Cerebellar nuclear complex (tissue), 1 donor: ENCODE measurements around the gene EAF1.
"Not testable (repeated sequence)": the region's sequence is repeated elsewhere in the genome, so short reads cannot be mapped to it uniquely, and the experiment has no call there.

Experiments
- DNase-seq, 2 experiments: peaks; one replicate each; lab custom pipeline; 2025; lab: John Stamatoyannopoulos, UW

The EAF1 gene

DNA sequence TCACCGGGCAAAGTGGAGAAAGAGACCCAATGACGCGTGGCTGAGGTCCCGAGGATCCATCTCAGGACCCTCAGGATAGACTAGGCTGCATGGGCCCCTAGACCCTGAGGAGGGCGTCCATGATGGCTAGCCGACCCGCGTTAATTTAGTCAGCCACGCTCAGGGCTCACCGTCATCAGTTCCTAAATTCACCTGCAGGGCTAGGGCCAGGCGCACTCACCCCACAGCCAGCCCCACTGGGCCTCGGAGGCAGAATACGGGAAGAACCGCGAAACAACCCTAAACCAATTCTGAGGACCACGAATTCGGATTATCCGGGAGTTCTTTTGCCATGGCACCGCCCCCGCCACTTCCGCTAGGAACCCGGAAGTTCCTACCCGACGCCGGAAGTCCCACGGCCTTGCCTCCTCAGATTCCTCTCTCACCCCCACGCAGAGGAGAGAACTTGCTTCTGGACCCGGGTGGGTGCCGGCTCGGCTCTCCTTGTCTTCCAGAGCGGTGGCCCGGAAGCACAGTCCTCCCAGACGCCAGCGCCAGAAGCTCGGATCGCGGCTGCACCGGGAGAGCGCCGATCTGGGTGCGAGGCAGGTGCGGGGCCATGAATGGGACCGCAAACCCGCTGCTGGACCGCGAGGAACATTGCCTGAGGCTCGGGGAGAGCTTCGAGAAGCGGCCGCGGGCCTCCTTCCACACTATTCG lies at the start of gene EAF1, which contains the start of gene METTL6:
EAF1 (plus strand) TSS at position 417 of the 699 bp plus-strand sequence; CDS start at position 599, 182 bp downstream.
METTL6 (minus strand) TSS at position 363 of the 699 bp plus-strand sequence. CDS start 1,033 bp downstream, outside the sequence.
- DNase-seq: peak in 1 of 2 experiments; percentile 62

DNA sequence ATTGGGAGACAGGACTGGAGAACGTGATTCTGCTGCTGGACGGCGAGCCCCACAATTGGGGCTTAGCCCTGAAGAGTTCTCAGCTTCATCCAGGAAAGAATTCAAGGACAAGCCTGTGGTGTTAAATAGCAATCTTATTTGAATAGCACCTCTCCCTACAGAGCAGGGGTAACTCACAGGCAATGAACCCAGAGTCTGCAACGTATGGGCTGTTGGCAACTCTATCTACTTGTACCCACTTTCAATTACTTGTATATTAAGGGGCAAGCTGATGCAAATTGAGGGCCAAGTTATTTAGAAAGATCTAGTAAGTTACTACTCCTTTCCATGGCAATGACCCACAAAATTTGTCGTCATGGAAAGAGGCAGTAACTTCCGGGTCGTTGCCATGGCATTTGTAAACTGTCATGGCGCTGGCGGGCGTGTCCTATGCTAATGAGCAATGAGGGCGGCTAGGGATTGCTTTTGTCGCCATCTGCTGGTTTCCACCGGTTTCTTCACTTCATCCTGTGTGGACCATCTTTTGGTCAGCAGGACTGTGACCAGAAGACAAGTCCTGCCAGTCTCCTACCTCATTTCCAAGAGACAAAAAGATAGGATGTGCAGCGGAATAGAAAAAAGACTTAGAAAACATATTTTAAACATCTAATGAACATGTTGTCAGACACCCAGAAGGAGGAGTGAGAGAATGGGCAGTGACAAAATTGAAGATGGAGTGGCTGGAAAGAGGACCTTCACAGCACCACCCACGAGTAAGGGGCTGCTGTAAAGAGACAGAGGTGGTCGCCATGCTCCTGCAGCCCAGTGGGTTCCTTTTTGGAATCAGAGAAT lies 49.2 kb upstream of the EAF1 start:
- DNase-seq: peak; percentile 33 to 70

DNA sequence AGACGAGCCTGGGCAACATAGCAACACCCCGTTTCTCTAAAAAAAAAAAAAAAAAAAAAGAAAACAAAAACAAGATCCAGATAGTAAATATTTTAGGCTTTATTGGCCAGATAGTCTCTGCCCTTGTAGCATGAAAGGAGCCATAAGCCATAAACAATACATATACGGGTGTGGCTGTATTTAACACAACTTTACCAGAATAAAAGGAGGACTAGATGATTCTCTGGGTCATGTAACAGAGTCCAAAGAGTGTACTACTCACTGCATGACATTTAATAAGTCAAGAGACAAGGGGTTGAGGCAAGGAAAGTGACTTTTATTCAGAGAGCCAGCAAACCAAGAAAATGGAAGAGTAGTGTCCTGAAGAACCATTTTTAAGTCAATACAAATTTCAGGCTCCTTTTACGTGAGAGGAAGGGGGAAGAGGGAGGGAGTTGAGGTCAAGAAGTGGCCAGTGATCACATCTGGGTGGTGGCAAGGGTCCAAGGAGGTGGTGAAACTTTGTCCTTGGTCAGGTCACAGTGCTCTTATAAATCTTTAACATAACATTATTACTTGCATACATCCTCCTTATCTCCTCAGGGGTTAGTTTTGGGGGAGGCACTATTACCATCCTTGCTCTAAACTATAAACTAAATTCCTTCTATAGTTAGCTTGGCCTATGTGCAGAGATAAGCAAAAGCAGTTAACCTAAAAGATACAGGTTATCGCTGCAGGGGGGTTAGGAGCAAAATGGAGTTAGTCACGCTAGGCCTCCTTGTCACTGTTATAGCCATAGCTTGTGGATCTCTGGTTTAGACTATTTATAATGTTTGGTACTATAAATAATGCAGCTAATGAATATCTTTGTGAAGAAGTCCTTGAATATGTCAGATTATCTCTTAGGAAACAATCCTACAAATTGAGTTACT lies 46.2 kb upstream of the EAF1 start:
- DNase-seq: no peak

DNA sequence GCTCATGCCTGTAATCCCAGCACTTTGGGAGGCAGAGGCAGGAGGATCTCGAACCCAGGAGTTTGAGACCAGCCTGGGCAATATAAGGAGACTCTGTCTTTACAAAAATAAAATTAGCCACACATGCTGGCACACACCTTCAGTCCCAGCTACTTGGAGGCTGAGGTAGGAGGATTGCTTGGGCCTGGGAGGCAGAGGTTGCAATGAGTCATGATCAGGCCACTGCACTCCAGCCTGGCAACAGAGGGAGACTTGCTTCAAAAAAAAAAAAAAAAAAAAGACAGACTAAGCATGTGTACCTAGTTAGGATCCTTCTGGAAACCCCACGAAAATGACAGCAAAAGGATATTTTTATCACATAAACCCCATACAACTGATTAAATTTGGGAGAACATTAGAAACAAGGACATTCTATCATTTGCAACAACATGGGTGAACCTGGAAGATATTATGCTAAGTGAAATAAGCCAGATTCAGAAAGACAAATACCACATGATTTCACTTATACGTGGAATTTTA lies 44.9 kb upstream of the EAF1 start:
- no peak for DNase-seq

DNA sequence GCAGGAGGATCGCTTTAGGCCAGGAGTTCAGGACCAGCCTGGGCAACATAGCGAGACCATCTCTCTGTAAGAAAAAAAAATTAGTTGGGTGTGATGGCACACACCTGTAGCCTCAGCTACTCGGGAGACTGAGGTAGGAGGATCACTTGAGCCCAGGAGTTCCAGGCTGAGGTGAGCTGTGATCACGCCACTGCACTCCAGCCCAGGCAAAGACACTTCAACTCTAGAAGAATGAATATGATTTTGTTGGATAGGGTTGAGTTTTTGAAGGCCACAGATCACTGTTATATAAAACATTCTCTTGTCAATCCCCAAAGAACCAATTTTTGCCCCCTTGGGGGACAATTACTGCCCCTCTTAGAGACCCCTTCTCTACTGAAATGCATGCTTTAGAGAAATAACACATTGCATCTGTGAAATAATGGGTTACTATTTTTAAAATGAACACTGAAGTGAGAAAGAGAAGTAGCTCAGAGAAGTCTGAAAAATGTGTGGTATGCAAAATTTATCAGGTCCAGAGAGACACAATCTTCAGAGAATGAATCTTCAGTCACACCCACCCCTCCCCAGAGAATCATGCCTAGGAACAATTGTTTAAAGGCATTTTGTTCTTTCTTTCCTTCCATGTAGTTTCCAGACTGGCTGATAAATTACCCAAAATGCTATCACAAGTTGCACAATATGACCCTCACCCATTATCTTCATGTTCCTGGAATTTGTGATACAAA lies 42.7 kb upstream of the EAF1 start:
- DNase-seq: no peak

DNA sequence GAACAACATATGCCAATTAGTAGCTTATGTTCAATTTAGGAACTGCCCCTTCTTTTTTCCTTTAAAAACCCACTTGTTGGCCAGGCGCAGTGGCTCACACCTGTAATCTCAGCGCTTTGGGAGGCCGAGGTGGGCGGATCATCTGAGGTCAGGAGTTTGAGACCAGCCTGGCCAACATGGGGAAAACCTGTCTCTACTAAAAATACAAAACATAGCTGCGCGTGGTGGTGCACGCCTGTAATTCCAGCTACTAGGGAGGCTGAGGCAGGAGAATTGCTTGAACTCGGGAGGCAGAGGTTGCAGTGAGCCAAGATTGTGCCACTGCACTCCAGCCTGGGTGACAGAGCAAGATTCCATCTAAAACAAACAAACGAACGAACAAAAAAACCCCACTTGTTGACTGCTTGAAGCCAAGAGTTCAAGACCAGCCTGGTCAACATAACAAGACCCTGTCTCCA lies 42.1 kb upstream of the EAF1 start:
- not testable (repeated sequence) for DNase-seq

DNA sequence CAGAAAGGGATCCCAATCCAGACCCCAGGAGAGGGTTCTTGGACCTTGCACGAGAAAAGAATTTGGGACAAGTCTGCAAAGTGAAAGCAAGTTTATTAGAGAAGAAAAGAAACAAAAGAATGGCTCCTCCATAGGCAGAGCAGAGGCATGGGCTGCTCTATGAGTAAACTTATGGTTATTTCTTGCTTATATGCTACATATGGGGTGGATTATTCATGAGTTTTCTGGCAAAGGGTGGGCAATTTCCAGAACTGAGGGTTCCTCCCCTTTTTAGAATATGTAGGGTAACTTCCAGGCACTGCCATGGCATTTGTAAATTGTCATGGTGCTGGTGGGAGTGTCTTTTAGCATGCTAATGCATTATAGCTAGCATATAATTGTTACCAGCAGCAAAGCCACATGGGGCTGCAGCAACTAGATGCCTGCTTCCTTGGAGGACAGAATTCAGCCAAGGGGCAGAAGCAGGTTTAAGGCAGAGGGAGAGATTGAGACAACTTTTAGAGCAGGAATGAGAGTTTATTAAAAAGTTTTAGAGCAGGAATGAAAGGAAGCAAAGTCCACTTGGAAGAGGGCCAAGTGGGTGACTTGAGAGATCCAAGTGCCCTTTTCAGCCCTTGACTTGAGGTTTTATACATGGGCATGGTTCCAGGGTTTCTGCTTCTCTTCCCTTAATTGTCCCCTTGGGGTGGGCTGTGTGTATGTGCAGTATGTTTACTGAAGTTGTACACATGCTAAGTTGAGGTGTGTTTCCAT lies 41.3 kb upstream of the EAF1 start:
- DNase-seq: no peak

DNA sequence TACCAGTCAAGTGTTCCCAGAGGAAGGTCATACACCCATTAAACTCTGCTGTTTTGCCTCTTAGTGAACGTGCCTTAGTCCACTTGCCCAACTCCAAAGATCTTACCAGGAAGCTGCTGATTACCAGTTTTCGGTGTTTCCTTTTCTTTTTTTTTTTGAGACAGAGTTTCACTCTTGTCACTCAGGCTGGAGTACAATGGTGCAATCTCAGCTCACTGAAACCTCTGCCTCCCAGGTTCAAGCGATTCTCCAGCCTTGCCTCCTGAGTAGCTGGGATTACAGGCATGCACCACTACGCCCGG lies 40.8 kb upstream of the EAF1 start:
- DNase-seq: not testable (repeated sequence)

DNA sequence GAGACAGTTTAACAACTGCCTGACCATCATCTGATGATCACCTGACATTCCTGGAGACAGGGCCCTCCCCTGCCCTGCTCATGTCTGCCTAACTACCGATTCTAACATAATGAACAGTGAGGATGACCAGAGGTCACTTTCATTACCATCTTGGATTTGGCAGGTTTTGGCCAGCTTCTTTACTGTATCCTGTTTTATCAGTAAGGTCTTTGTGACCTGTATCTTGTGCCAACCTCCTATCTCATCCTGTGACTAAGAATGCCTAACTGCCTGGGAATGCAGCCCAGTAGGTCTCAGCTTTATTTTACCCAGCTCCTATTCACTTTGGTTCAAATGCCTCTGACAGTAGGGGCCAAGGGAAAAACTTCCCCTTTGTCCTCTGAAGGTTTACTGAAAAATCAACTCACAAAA lies 40.2 kb upstream of the EAF1 start:
- DNase-seq: no peak

DNA sequence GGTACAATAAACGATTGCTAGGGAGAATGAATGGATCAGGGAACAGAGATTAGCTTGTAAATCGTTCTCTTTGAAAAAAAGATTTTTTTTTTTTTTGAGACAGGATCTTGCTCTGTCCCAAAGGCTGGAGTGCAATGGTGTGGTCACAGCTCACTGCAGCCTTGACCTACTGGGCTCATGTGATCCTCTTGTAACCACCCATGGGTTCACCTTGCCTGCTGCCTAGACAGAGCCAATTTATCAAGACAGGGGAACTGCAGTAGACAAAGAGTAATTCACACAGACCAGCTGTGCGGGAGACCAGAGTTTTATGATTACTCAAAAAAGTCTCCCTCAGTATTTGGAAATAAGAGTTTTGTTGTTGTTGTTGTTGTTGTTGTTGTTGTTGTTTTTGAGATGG lies 39.7 kb upstream of the EAF1 start:
- DNase-seq: no peak

DNA sequence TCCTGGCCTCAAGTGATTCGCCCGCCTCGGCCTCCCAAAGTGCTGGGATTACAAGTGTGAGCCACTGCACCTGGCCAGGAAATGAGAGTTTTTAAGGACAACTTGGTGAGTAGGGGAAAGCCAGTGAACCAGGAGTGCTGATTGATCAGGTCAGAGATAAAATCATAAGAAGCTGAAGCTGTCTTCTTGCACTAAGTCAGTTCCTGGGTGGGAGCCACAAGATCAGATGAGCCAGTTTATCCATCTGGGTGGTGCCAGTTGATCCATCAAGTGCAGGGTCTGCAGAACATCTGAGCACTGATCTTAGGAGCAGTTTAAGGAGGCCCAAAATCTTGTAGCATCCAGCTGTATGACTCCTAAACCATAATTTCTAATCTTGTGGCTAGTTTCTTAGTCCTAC lies 39.1 kb upstream of the EAF1 start:
- not testable (repeated sequence) for DNase-seq

DNA sequence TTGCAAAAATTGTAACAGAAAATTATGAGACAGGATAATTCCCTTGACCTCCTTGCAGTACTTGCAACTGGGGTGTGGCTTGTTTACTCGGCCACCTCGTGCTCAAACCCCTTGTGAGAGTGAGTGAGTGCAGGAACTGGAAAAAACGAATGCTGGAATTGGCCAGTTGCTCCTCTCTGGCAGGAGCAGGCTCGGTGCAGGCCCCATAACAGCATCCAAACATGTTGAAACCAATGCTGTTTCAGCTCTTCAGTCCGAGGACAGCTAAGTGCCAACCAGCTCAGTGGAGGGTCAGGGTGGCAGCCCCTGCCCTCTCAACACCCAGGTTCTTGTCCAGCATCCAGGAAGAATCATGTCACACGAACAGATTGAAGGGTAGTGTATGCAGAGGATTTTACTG lies 36.9 kb upstream of the EAF1 start:
- no peak for DNase-seq

DNA sequence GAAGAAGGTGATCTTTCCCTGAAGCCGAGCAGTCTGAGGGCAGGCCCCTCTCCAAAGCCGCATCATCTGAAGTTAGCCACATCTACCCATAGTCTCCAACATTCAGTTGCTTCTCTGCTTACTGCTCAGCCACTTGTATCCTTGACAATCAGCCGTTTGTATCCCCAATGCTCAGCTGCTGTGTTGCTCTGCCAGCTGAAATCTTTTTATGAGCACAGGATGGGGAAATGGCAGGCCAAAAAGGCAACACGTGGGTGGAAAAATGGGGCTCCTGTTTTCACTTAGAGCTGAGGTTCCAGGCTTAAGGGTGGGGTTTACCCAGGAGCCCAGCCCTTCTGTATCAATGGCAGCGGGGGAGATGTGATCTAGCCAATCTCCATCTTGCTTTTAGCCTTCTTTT lies 36.4 kb upstream of the EAF1 start:
- no peak for DNase-seq

DNA sequence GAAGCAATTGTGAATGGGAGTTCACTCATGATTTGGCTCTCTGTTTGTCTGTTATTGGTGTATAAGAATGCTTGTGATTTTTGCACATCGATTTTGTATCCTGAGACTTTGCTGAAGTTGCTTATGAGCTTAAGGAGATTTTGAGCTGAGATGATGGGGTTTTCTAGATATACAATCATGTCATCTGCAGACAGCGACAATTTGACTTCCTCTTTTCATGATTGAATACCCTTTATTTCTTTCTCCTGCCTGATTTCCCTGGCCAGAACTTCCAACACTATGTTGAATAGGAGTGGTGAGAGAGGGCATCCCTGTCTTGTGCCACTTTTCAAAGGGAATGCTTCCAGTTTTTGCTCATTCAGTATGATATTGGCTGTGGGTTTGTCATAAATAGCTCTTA lies 34.1 kb upstream of the EAF1 start:
- DNase-seq: not testable (repeated sequence)

DNA sequence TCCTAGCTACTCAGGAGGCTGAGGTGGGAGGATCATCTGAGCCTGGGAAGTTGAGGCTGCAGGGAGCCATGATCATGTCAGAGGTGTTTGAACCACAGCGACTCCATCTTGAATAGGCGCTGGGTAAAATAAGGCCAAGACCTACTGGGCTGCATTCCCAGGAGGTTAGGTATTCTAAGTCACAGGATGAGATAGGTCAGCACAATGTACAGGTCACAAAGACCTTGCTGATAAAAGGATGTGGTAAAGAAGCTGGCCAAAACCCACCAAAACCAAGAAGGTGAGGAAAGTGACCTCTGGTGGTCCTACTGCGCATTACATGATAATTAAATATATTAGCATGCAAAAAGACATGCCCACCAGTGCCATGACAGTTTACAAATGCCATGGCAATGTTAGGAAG lies 28.7 kb upstream of the EAF1 start:
- DNase-seq: not testable (repeated sequence)

DNA sequence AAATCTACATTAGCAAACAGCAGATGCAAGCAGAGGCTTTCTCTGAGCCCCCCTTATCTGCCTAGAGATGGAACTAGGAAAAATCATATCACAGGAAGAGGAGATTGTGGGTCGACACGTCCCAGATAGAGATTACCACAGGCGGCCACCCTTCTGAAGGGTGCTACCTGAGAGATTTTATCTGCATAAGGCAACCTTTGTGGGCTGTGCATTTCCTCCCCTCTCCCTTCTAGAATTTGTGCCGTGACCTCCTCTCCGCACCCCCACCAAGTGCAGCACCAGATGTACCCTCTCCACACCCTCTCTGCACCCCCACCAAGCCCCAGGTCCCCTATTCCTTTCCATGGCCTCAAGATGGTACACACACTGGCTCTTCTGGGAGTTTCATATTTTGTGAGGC lies 27.4 kb upstream of the EAF1 start:
- no peak for DNase-seq

DNA sequence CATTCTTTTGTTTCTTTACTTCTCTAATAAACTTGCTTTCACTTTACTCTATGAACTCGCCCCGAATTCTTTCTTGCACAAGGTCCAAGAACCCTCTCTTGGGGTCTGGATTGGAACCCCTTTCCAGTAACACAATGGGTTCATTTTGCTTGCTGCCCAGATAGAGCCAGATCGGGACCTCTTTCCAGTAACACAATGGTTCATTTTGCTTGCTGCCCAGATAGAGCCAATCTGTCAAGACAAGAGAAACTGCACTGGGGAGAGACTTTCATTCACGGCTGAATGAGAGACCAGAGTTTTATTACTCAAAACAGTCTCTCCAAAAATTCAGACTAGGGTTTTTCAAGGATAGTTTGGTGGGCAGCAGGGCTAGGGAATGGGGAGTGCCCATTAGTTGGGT lies 25.5 kb upstream of the EAF1 start:
- no peak for DNase-seq

DNA sequence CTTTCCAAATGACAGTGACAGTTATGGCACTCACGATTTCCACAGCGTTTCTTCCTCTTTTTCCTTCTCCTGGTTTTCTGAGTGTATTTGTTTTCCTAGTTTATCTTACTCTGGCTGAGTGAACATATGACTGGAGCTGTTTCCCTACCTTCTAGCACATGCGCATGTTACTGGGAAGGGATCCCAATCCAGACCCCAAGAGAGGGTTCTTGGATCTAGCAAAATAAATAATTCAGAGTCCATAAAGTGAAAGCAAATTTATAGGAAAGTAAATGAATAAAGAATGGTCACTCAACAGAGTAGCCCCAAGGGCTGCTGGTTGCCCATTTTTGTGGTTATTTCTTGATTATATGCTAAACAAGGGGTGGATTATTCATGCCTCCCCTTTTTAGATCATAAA lies 23.9 kb upstream of the EAF1 start:
- DNase-seq: no peak

DNA sequence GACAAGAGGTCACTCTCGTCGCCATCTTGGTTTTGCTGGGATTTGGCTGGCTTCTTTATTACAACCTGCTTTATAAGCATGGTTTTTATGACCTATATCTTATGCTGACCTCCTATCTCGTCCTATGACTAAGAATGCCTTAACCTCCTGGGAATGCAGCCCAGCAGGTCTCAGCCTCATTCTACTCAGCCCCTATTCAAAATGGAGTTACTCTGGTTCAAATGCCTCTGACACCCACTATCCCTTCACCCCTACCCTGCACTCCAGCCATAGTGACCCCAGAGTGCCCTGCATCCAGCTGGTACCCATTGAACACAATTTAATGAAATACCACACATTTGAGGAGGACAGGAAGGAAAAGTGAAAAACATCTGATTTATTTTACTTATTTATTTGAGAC lies 23.4 kb upstream of the EAF1 start:
- DNase-seq: no peak

DNA sequence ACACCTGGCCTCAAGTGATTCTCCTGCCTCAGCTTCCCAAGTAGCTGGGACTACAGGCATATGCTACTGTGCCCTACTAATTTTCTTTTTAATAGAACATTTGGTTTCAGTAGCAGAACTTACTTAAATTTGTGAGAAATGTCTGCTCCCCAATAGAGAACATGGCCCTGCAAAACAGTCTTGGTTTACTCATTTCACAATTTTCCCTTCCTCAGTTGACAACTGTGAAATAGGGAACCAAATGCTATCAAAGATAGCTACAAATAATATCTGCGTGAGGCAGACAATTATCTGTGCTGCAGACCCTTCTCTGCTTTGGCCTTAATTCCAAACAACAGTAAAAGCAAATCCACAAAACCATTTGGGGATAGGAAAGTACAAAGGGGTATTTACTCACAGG lies 22.6 kb upstream of the EAF1 start:
- DNase-seq: no peak
